ENCODE measurements around the gene RSPH10B. TPM values are rescaled to one million over a fixed set of nuclear protein-coding genes. Genes with fewer than 3 reads are reported as not detected.
"Not testable (repeated sequence)": the region's sequence is repeated elsewhere in the genome, so short reads cannot be mapped to it uniquely, and the experiment has no call there.

The RSPH10B gene
- 0.21 TPM in 1 of 2 replicates, not detected in the other for total RNA-seq

GRCh38 chr7:5970347-5970911 is at the start of gene RSPH10B:
RSPH10B (minus strand) TSS chr7:5970689; CDS start chr7:5967116, 3,573 bp downstream.
- not testable (repeated sequence) for DNase-seq (ENCODE audit: low read depth); H3K36me3 ChIP-seq (ENCODE audit: control insufficient read depth, insufficient read depth, low read length); H3K27me3 ChIP-seq (ENCODE audit: control insufficient read depth, insufficient read depth, low read length)
- peak within 1 kb of the TSS; percentile 24 for H3K4me3 ChIP-seq (ENCODE audit: low read depth, low read length)

- TF ChIP-seq CTCF (IDR thresholded peaks at IDR 0.05; ENCODE audit: insufficient read depth, low read length, poor library complexity, severe bottlenecking), result no peak
- no peak overlapping the region for H3K4me3 ChIP-seq (ENCODE audit: low read depth, low read length)
- DNase-seq (ENCODE audit: low read depth), result no peak
- H3K27me3 ChIP-seq (ENCODE audit: control insufficient read depth, insufficient read depth, low read length), result no peaks in the 10 kb centered on the region
- no peaks in the 10 kb centered on the region for H3K36me3 ChIP-seq (ENCODE audit: control insufficient read depth, insufficient read depth, low read length)
Measured at GRCh38 chr7:6016653-6016966, 46.1 kb upstream of the RSPH10B start.

GRCh38 chr7:6015917-6016652 is 45.6 kb upstream of the RSPH10B start:
- no peak overlapping the region for H3K4me3 ChIP-seq (ENCODE audit: low read depth, low read length)
- TF ChIP-seq CTCF (IDR thresholded peaks at IDR 0.05; ENCODE audit: insufficient read depth, low read length, poor library complexity, severe bottlenecking), result no peak
- H3K36me3 ChIP-seq (ENCODE audit: control insufficient read depth, insufficient read depth, low read length), result no peaks in the 10 kb centered on the region
- H3K27me3 ChIP-seq (ENCODE audit: control insufficient read depth, insufficient read depth, low read length), result no peaks in the 10 kb centered on the region
- DNase-seq (ENCODE audit: low read depth), result no peak

GRCh38 chr7:6012355-6013104 is 42.0 kb upstream of the RSPH10B start:
- no peak for TF ChIP-seq CTCF (IDR thresholded peaks at IDR 0.05; ENCODE audit: insufficient read depth, low read length, poor library complexity, severe bottlenecking)
- DNase-seq (ENCODE audit: low read depth), result no peak
- Histone ChIP-seq H3K36me3 (ENCODE audit: control insufficient read depth, insufficient read depth, low read length) (no peaks in the 10 kb centered on the region), H3K27me3 (ENCODE audit: control insufficient read depth, insufficient read depth, low read length) (no peaks in the 10 kb centered on the region), H3K4me3 (ENCODE audit: low read depth, low read length) (no peak overlapping the region)

- H3K4me3 ChIP-seq (ENCODE audit: low read depth, low read length), result no peak overlapping the region
- no peaks in the 10 kb centered on the region for H3K27me3 ChIP-seq (ENCODE audit: control insufficient read depth, insufficient read depth, low read length)
- no peak for TF ChIP-seq CTCF (IDR thresholded peaks at IDR 0.05; ENCODE audit: insufficient read depth, low read length, poor library complexity, severe bottlenecking)
- no peak for DNase-seq (ENCODE audit: low read depth)
- no peaks in the 10 kb centered on the region for H3K36me3 ChIP-seq (ENCODE audit: control insufficient read depth, insufficient read depth, low read length)
Measured at GRCh38 chr7:6011541-6011940, 41.1 kb upstream of the RSPH10B start.

- DNase-seq (ENCODE audit: low read depth); H3K36me3 ChIP-seq (ENCODE audit: control insufficient read depth, insufficient read depth, low read length): not testable (repeated sequence)
- peak overlapping the region; percentile 62 for H3K4me3 ChIP-seq (ENCODE audit: low read depth, low read length)
Measured at GRCh38 chr7:6010370-6010769, 39.9 kb upstream of the RSPH10B start.

More at GRCh38 chr7:6010370-6010769, 39.9 kb upstream of the RSPH10B start:
- H3K27me3 ChIP-seq (ENCODE audit: control insufficient read depth, insufficient read depth, low read length), result not testable (repeated sequence)
